ENCODE results near the gene PABPN1L.
"Not testable (repeated sequence)": the region's sequence is repeated elsewhere in the genome, so short reads cannot be mapped to it uniquely, and the experiment has no call there.

Gene PABPN1L

DNA sequence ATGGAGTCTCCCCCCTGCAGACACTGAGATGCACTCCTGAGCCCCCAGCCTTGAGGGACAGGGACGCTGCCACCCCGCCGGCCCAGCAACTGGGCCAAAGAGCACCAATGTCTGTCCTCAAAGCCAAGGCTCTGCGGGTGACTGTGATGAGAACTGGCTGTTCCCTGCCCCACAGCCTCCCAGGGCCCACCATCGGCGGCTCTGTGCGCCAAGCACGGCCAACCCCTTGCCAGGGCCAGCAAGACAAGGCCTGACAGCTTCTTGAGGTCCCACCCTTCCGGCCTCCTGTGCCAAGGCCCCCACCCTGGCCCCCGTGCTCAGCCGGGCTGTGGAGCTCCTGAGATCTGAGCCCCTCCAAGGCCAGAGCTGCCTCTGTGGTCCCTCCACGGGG lies 34.2 kb upstream of the PABPN1L start:
- DNase-seq (ENCODE audit: low read depth) = no peak

DNA sequence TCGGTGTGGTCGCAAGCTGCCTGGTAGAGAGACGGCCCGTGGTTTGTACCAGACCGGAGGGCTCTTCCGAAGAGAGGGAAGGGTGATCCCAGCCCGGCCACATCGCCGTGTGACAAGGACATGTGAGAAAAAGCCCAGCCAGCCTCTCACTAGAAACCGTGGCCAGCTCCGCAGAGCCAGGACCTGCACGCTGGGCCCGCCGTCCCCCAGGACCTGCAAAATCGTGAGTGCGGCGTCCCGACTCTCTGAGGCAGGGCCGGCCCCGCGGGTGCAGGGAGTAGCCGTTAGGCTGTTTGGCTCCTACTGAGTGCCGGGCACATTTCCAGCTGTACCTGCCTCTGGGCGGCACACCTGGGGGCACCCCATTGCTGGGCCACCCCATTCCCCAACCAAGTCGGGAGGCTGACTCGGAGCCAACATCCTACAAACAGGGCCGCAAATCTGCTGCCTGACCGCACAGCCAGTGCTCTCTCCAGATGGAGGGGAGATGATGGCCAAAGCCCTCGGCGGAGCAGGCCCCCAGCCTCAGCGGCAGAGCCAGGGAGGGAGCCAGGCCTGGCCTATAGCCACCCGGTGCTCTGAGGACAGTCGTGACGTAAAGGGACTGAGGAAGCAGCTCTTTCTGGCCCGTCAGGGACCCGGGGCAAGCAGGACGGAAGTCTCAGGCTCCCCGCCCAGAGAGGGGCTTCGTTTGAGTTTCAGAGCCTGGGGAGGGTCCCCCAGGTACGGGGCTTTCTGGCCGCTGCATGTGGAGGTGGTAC lies 33.6 kb upstream of the PABPN1L start:
- DNase-seq (ENCODE audit: low read depth) = no peak

DNA sequence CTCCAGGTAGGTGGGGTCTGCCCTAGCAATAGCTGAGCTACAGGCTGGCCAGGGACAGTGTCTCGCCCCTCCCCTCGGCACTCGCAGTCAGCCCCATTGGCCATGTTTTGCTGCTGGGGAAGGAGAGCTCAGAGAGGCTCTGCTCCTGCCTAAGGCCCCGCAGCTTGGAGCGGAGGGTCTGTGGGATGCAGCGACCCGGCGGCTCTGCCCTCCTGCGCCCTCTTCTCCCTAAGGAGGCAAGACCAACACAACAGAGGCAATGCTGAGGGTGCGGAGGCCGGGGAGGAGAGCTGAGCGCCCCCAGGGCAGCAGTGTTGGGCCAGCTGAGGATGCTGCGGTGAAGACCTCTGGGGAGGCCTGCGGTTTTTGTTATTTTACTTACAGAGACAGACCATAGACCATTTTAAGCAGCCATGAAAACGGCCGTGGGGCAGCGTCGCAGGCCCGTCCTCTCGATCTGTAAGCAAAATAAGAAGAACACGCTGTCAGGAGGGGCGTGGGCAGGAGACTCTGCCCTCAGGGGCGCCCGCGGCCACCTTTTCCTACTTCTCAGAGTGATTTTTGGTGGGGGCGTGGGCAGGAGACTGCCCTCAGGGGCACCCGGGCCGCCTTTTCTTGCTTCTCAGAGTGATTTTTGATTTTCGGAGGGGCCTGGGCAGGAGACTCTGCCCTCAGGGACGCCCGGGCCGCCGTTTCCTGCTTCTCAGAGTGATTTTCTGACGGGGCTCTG lies 31.4 kb upstream of the PABPN1L start:
- DNase-seq (ENCODE audit: low read depth) = no peak

DNA sequence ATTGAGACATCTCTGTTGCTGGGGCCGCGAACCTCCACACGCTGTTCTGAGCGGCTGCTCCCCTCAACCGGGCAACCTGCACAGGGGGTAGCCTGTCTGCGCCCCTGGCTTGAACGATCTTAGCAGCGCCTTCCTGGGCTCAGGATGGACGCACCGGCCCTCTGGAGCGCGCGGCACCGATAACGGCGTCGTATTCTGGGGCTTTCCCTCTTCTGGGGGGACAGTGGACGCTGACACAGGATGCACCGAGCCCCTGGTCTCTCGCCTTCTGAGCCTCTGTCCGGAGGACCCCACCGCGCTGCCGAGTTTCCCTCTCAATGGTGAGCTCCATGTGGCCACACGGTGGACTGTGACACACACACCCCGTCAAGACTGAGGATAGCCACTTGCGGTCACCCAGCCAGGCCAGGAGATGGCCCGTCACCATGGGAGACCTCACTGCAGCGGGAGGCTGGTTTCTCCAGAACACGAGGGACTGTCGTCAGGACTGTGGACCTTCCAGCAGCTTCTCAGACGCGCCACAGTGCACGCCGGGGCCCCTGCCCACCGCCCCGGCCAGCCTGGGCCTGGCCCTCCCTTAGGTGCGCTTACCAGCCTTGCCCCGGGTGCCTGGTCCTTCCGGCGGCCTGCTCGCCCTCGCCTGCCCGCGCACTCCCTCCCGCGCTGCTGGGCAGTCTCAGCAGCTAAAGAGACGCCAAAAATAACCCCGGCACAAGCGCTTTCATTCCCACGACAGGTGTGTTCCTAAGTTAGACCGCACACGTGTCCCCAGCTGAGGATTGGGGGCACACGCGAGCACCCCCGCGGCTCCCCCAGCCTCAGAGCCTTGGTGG lies 30.0 kb upstream of the PABPN1L start:
- DNase-seq (ENCODE audit: low read depth) = no peak

DNA sequence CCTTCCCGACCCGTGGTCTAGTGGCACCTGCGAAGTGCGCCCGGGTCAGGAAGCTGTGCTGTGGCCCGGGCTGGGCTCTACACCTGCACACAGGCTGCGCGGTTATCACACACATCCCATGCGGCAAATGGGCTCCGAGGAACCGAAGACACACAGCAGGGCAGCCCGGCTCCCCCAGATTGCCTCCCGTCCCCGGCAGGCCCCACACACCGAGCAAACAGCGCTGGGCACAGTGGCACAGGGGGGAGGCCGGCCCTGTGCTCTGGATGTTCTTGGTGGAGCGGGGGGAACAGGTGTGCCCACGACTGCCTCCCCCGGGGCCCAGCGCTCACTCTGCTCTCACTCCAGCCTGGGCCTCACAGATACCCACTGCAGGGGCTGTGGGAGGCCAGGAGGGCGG lies 28.9 kb upstream of the PABPN1L start:
- DNase-seq (ENCODE audit: low read depth) = no peak

DNA sequence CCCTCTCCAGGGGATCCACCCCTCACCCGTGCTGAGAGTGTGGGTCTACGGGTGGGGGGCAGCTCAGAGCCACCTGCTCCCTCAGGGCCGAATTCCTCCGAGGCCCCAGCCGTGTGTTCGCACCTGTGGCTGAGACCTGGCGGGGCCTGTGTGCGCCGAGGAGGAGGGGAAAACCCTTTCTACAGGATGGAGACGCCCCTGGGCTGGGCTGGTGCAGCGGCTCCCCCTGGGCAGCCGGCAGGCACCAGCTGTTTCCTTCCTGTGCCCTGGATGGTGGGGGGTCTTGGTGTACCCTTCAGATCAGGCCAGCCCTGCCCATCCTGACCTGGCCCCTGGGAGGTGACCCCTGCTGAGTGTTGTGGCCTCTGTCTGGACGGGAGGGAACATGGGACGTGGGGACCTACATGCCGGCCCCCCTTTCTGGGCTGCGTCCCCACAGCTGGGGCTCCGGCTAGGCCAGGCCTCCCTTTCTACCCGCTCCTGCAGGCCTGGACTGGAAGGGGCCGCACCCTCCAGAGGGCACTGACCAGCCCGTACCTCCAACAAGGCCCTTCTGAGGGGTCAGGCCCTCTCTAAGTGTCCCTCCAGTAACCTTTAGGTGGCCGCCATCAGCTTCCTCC lies 28.3 kb upstream of the PABPN1L start:
- DNase-seq (ENCODE audit: low read depth) = no peak

DNA sequence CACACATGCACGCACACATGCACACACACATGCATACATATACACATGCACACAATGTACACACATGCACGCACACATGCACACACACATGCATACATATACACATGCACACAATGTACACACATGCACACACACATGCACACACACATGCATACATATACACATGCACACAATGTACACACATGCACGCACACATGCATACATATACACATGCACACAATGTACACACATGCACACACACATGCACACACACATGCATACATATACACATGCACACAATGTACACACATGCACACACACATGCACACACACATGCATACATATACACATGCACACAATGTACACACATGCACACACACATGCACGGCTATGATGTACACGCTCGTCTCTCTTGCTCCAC lies 27.8 kb upstream of the PABPN1L start:
- DNase-seq (ENCODE audit: low read depth) = not testable (repeated sequence)

DNA sequence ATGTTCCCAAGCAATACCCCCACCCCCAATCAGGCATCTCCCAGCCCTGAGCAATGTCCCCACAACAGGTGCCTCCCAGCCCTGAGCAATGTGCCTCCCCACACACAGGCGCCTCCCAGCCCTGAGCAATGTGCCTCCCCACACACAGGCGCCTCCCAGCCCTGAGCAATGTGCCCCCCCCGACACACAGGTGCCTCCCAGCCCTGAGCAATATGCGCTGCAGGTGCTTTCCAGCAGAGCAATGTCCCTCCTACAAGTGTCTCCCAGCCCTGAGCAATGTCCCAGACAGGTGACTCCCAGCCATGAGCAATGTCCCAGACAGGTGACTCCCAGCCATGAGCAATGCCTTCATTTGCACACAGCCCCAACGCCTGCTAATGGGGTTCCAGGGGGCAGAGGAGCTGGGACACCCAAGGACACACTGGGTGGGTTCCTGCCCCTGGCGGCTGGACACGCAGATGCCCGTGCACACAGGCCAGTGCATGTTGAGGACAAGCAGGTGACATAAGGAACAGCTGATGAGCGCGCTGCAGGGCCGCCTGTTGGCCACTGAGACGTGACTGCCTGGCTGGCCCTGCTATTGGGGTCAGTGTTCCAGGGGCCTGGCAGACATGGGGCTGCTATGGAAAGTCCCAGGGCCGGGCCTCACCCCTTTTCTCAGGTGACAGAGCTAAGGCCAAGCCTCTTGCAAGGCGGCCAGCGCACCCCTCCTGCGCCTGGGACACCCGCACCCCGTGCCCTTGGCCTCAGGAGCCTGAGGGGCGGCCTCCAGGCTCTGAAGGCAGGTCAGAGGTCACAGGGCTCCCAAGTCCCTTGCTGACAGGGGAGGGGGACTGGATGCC lies 26.9 kb upstream of the PABPN1L start:
- DNase-seq (ENCODE audit: low read depth) = no peak

DNA sequence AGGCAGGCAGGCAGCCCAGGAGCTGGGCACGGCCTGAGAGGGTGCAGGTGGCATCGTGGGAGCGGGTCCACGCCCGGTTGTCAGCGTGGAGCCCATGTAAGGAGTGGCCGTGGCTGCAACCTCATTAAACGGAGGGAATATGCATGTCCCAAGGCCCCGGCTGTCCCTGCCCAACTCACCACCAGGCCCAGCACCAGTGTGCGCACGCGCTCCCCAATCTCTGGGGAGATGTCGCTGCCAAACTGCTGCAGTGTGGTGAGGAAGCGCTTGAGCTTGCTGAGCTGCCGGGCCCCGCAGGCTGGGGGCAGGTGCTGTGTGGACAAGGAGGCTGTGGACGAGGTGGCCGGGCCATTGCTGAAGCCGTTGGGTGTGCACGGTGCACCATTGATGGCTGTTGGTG lies 25.6 kb upstream of the PABPN1L start:
- DNase-seq (ENCODE audit: low read depth) = no peak

DNA sequence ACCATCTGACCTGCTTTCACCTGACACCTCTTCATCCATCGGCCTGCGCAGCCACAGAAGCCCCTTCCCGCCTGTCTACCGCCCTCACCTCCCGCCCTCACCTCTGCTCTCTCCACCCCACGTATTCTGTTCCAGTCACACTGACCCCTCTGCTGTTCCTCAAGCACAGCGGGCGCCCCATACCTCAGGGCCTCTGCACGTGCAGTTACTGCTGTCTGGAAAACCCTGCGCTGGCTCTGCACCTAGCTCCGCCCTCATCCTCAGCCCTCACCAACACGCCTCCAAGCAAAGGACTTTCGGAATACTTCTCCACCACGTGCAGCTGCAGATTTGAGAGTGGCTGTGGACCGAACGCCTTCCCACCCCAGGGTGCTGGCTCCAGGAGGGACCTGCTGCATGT lies 24.6 kb upstream of the PABPN1L start:
- DNase-seq (ENCODE audit: low read depth) = no peak

DNA sequence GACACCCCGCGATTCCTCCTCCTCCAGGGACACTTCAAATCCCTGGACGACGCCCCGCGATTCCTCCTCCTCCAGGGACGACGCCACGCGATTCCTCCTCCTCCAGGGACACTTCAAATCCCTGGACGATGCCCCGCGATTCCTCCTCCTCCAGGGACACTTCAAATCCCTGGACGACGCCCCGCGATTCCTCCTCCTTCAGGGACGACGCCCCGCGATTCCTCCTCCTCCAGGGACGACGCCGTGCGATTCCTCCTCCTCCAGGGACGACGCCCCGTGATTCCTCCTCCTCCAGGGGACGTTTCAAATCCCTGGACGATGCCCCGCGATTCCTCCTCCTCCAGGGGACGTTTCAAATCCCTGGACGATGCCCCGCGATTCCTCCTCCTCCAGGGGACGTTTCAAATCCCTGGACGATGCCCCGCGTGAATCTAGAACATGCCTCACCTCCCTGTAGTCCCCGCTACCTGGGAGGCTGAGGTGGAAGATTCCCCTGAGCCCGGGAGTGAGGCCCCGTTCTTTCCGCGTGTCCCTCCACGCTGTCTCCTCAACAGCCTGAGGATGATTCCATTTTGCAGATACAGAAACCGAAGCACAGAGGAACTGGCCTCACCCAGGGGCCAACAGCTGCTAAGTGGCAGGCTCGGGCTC lies 23.4 kb upstream of the PABPN1L start:
- DNase-seq (ENCODE audit: low read depth) = not testable (repeated sequence)

DNA sequence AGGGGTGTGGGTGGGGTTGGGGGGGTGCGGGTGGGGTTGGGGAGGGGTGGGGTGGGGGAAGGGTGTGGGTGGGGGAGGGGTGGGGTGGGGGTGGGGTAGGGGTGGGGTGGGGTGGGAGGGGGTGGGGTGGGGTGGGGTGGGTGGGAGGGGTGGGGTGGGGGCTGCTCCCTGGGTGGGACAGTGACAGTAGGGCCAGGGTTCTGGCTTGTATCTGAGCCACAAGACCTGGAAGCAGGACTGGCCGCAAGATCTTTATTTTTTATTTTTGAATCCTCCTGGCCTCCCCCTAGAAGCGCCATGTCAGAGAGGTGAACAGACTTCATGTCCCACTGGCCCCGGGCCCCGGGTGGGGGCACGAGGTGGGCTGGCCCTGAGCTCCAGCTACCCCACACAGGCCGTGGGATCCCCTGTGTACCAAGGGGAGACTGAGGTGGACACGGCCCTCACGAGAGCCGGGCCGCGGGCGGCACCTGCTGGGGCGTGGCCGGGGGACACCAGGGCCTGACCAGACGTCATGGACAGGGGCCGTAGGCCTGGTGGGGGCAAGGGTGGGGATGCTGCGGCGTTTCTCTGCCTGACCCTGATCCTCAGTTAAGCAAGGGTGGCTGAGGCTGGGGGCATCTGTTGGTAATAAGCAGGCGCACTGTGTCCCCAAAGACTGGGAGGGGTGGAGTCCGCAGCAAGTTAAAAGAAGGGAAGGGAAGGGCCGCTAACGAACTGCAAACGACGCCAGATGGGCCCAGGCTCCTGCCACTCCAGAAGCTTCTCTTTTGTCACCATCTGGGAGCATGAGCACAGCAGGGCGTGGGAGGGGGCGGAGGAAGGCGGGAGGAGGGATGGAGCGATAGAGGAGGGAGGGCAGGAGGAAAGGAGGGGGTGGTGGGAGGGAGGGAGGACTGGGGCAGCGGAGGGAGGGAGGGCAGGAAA lies 22.3 kb upstream of the PABPN1L start:
- DNase-seq (ENCODE audit: low read depth) = no peak

DNA sequence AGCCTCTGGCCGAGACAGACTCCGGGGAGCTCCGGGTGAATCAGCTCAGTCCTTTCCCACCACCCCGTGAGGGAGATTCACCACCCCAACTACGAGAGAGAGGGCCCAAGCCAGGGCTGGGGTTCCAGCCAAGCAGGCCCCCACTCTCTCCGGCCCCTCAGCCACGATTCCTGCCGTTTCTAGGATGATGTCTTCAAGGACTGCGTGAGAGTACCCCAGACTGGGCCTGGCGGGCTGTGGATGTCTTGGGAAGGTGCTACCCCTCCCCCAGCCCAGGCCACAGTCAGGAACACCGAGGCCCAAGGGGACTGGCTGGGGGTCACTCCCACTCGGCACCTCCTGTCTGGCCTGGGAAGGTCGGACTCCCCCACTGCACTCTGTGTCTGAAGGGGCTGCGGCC lies 21.6 kb upstream of the PABPN1L start:
- DNase-seq (ENCODE audit: low read depth) = no peak

DNA sequence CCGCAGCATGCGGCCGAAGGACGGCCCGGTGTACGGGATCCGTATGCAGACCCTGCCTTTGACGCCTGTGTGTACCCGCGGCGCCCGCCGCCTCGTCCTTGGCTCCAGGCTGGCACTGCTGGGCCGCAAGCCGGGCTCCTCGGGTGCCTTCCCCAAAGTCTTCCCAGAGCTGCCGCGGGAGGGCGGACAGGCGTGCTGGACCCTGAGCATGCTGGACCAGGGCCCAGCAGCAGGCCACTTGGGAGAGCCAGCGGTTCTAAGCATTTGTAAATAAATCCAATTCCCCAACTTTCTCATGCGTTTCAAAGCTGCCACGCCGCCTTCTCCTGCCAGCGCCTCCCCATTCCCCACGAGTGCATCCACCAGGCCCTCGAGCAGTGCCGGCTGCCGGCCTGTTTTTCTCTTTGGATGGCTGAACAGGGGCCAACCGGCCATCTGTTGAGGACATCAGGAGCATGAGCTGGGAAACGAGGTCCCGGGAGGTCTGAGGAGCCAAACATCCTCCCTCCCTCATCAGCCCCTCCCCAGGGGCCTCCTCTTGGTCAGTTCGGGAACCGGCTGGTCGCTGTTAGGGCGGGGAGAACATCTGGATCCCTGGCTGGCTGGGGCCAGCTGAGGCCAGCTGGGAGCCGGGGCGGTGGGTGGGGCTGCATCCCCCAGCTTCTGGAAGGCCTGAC lies 20.5 kb upstream of the PABPN1L start:
- DNase-seq (ENCODE audit: low read depth) = peak; percentile 92

DNA sequence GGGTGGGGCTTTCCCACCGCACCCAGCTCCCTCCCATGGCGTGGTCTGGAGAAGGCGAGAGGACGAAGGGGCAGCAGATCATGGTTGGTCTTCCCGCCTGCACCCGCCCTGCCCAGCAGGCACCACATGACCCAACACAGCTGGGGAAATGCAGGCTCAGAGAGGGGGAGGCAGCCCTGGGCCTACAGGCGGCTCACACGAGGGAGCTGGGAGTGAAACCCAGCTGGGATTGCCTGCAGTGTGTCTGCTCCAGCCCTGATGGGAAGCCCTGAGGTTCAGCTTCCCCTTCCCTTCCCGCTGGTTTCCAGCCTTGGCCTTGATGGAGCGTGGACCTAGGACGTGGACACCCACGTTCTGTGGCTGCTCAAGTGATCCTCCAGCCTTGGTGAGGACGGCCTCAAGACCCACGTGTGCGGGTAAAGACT lies 20.0 kb upstream of the PABPN1L start:
- DNase-seq (ENCODE audit: low read depth) = peak; percentile 3

DNA sequence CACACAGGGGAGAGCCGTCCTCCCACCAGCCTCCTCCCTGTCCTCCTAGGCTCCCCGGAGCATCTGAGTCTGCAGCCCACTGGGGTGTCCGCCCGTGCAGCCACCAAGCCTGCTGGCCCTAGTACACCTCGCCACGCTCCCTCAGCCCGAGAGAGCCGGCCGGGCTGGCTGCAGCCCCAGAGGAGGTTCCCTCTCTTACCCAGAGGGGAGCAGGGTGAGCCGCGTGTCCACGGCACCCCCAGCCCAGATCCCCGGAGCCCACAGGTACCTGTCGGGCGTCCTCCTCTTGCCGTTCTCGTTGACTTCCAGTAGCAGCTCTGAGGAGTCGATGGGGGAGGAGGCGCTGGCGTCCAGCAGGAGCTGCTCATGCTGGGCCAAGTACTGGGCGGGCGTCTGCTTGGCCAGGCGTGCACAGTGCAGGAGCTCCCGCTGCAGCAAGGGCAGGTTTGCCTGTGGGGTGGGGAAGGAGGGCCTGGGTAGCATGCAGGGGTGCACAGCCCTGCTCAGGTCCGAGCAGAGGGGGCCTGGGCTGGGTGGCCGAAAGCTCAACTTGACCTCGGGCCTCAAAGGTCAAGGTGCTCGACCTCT lies 19.3 kb upstream of the PABPN1L start:
- DNase-seq (ENCODE audit: low read depth) = no peak

DNA sequence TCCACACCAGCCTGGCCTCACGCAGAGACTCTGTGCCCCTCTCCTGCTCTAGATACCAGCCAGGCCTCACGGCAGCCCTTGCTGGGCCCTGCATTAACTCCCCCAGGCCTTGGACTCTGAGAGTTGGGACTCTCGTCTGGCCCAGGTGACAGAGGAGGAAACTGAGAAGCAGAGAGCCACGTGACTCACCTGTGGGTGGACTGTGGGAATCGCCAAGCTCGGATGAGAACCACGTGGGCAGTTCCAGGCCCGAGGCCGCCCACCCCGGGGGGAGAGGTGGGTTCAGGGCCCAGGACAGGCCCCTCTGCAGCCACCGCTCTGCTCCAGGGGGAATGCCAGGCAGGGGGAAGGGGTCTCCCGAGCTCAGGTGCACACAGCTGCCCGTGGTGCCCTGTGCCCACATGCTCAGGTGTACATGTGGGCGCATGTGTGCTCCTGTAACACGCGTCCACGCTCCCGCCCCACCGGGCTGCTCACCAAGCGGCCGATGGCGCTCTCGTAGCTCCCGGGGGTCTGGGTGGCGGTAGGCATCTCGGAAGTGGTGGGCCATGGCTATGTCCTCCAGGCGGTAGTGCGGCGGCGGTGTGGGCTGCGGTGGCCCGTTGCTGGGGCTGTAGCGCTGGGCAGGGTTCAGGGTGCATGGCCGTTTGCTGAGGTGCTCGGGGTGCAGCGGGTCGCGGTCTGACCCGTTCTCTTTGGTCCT lies 18.3 kb upstream of the PABPN1L start:
- DNase-seq (ENCODE audit: low read depth) = no peak

DNA sequence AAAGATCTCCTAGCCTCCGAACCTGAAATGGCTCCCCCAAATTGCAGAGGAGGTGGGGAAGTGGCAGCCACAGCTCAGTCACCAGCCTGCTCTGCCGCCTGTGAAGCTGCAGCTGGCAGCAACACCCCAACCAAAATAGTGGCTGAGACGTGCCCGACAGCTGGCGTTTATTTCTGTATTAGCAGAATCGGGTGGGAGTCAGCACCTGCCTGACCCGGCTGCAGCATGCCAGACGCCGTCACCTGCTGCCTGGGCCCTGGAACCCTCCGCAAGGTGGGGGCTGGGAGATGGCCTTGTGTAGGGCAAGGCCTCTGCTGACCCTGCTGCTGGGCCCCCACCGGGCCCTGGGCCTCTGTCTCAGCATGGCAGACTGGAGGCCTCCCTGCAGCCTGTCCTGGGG lies 17.5 kb upstream of the PABPN1L start:
- DNase-seq (ENCODE audit: low read depth) = no peak
